GM18519 (cell line): ENCODE results near the gene TMEM91.
"Not testable (repeated sequence)": the region's sequence is repeated elsewhere in the genome, so short reads cannot be mapped to it uniquely, and the experiment has no call there.

Experiments
- ATAC-seq: cut with Tn5 transposase; IDR thresholded peaks from one replicate; pipeline ENCODE4 v1.9.1; 2021; ENCODE audit warnings: mild to moderate bottlenecking, moderate library complexity; ENCODE audit not compliant: unreplicated experiment, low FRiP score

The TMEM91 gene

DNA sequence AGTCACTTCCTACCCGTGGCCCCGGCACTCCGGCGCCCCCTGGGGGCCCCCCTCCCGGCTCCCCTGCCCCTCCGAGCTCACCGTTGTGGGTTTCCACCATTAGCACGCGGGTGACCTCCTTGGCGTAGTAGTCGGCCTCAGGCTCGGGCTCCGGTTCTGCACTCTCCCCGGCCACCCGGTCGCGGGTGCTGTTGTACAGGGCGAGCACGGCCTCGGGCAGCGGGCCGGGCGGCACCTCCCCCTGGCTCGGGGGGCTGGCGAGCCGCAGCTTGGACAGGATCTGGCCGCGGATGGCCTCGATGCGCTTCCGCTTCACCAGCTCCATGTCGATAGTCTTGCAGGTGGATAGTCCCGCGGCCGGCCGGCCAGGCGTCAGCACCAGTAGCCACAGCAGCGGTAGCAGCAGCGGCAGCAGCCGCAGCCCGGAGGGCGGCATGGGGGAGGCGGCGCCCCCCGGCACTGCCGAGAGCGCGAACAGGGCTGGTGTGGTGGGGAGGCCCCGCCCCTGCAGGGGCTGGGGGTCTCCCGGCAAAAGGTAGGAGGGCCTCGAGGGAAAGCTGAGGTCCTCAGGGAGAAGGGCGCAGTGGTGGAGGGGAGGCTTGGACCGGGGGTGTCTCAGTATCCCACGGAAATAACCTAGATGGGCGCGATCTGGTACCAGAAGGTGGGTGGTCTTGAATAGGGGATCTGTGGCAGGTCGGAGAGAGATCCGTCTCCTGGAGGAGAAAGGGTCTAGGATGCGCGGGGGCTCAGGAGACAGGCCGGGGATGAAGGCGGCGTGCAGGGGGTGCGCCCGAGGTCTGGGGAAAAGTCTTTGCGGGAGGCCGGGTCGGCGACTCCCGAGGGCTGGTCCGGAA is 23.5 kb upstream of the TMEM91 start:
- ATAC-seq, result no peak

DNA sequence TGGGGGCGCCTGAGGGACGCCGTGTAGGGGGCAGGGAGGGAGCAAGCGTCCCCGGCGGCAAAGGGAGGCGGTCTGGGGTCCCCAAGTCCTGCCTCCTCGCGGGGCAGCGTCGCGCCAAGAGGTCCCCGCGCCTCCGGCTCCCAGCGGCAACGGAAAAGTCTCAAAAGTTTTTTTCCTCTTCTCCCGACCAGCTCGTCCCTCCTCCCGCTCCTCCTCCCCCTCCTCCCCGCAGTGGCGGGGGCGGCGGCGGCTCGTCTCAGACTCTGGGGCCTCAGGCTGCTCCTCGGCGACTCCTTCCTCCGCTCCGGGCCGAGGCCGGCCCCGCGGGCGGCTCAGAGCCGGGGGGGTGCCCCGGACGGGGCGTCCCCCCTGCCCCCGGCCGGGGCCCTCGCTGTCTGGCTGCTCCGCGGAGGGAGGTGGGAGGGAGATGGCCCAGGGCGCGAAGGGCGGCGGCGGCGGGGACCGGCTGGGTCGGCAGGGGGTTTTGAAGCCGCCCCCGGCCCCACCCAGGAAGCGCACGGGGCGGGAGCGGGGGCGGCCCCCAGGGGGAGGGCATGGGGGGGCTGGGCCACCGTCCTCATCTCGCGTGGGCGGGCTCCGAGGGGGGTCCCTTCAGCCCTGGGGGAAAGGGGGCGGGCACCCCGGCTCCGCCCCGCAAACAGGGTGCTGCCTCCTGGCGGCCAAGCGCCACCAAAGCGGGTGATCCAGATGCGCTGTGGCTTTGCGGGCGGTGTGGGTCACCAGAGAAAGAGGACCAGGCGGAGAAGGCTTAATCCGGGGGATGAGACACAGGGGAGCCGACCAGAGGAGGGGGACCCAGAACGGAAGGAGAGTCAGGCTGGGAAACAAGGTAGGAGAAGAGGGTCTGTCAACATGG is 22.6 kb upstream of the TMEM91 start, which contains the start of gene TGFB1:
TSS of gene TGFB1 (minus strand) at position 457 of the 877 bp plus-strand sequence. CDS start 878 bp downstream, outside the sequence.
- ATAC-seq, result peak; percentile 42

DNA sequence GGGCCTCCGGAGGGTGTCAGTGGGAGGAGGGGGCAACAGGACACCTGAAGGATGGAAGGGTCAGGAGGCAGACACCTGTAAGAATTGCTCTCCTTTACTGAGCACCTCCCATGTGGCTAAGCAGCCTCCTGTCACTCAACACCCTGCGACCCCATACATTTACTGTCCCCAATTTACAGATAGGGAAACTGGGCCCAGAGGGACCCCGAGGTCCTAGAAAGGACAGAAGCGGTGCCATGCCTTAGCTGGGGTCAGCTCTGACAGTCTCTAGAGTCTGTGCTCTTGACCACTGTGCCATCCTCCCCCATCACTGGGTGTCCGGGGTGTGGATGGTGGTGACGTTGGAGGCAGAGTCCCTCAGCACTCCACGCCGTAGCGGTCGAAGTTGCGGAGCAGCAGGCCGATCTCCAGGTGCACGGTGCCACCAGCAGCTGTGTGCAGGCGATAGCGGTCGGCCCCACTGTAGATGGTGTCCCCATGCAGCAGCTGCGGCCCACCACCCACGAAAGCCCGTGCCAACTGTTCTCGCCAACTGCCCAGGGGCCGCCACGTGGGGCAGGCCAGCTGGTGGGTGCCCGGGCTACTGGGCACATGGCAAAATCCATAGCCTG is 21.9 kb upstream of the TMEM91 start:
- ATAC-seq, result no peak

DNA sequence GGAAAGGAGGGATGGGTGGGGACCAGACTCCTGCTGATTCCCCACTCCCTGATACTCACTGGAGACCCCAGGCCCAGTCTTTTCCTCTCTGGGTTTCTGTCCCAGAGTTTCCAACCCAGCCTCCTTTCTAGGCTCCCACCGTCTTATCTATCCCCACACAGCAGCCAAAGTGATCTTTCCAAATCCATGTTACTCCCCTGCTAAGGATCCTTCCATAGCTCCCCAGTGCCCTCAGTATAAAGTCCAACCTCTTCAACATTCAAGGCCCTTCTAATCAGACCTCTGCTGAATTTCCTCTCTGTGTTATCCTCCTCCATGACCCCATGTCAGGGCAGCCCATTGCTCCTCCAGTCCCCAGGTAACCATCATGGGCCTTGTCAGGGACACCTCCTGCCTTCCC is 21.3 kb upstream of the TMEM91 start:
- ATAC-seq, result no peak

DNA sequence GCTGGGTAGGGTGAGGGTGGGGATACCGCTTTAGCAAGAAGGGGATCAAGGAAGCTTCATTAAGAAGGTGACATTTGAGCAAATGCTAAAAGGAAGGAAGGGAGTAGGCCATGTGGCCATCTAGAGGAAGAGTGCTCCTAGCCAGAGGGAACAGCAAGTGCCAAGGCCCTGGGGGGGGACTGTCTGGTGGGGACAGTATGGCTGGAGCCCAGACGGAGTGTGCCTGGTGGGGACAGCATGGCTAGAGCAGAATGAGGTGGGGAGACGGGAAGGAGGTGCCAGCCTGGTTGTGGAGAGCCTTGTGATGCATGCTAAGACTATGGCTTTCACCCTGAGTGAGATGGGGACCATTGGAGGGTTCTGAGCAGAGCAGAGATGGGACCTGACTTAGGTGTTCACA is 20.5 kb upstream of the TMEM91 start:
- ATAC-seq, result no peak

DNA sequence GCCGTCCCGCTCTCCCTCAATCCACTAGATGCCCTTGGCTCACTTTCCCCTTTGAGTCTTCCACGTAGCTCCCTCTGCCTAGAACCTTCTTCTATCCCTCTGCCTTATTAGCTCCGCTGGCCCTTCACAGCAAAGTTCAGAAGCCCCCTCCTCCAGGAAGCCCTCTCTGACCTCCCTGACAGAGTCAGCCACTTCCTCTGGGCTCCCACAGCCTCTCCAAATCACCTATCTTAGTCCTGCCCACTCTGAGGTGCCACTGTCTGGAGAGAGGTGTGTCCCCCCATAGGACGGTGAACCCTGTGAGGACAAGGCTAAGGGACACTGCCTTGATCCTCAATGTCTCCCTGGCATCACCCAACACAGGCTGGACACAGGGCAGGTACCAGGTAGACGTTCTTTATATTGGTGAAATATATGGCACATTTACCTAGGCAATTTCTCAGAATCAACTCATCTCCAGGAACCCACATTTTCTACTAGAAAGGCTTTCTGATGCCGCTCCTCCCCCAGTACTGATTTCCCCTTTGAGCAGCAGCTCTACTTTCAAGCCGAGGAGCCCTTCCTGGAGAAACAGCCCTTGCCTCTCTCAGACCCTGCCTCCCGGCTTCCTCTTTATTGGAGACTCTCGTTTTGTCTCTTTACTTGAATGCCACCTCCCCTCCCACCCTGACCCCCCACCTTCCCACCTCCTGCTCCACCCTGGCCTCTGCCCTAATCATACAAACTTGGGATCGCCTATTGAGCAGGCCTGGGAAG is 19.2 kb upstream of the TMEM91 start:
- ATAC-seq, result no peak

DNA sequence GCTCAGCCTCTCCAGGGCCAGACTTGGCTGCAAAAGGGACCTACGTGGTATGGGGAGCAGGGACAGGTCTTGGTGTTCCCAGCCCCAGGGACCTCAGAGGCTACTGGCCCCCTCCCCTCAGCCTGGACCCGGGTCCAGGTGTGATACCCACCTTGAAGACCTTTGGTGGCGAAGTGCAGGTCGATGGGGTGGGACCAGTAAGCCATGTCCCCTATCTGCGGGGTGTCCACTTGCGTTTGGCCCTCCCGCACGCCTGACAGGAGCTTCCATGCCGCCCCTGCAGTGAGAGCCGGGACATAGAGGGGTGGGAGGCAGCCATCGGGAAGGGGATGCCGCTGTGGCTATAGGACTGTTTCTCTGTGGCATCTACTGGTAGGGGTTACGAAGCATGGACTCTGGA is 18.6 kb upstream of the TMEM91 start:
- no peak for ATAC-seq

DNA sequence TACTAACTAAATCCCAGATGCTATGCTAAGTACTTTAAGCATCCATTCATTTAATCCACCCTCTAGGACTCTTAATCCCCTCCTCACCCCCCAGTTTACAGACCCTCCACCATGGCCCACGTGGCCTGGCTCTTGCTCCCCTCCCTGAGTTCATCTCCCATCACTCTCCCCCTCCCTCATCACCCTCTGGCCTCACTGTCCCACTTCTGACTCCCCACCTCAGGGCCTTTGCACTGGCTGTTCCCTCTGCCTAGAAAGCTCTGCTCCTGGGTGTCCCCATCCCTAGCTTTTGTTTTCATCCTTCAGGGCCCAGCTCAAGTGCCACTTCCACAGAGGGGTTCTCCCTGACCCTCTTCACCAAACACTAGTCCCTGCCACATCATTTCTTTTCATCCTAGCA is 16.6 kb upstream of the TMEM91 start:
- ATAC-seq, result no peak

DNA sequence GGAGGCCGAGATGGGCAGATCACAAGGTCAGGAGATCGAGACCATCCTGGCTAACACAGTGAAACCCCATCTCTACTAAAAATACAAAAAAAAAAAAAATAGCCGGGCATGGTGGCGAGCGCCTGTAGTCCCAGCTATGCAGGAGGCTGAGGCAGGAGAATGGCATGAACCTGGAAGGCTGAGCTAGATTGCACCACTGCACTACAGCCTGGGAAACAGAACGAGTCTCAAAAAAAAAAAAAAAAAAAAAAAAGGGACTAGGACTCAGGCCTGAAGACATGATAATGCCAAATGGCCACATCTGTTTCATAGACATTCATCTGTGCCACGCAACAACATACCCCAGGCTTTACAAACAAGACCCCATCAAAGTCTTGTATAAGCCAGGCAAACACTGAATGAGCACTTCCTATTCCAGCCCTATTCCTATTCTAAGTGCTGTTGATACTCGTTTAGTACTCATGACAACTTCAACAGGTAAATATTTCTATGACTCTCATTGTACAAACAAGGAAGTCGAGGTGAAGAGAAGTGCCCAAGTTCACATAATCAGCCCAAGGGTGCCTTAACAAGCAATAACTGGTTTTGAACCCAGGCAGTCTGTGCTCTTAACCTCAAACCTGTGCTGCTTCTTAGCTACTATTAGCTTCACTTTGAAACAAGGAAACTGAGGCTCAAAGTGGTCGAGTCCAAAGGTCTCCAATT is 14.0 kb upstream of the TMEM91 start:
- no peak for ATAC-seq

DNA sequence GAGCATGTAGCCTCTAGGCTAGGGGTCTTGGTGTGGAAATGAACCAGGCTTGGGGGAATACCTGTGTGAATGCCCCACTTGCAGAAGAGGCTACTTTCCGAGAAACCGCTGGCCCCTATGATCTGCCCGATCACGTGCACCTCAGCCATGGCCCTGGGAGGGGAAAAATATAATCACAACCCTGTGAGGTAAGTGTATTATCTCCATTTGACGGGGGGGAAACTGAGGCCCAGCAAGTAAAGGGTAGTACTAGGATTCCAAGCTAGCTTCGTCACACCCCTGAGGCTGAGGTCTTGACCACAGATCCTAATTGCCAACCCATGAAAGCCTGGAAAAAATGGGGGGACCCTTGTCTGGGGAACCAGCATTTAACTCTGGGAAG is 13.0 kb upstream of the TMEM91 start:
- no peak for ATAC-seq

DNA sequence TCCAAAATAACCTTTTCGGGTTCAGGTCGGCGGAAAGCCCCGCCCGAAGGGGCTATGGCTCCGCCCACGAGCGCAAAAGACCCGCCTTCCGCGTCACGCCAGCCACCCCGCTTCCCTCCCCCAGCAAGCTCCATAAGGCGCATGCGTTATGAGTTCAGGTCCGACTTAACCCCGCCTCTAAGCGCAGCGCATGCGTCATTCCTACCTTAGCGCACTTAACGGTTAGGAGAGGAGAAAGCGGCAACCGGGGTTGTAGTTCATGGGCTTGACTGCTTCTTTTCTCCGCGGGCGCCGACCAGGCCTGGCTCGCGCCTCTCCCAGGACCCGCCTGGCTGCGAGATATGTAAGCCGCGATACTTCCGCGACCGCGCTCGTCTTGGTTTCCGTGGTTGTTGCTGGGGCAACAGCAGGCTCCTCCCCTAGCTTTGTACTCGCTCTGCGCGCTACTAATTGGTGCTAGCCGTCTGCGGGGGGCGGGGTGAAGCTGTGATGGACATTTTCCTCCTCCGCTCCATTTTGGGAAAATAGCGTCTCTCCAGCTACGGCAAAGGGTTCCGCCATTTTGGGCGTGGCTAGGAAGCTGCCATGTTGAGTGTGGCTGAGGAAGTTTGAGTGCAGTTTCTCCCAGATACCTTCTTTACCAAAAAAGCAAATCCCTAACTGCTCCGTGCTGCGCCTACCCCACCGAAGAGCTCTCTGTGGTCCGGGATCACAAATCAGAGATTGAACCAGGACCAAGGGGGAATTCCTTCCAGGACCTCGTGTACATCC is 12.4 kb upstream of the TMEM91 start, which contains the start of gene B9D2:
TSS of gene B9D2 (minus strand) at position 397 of the 771 bp plus-strand sequence. CDS start 630 bp downstream, outside the sequence.
- ATAC-seq, result peak; percentile 73

DNA sequence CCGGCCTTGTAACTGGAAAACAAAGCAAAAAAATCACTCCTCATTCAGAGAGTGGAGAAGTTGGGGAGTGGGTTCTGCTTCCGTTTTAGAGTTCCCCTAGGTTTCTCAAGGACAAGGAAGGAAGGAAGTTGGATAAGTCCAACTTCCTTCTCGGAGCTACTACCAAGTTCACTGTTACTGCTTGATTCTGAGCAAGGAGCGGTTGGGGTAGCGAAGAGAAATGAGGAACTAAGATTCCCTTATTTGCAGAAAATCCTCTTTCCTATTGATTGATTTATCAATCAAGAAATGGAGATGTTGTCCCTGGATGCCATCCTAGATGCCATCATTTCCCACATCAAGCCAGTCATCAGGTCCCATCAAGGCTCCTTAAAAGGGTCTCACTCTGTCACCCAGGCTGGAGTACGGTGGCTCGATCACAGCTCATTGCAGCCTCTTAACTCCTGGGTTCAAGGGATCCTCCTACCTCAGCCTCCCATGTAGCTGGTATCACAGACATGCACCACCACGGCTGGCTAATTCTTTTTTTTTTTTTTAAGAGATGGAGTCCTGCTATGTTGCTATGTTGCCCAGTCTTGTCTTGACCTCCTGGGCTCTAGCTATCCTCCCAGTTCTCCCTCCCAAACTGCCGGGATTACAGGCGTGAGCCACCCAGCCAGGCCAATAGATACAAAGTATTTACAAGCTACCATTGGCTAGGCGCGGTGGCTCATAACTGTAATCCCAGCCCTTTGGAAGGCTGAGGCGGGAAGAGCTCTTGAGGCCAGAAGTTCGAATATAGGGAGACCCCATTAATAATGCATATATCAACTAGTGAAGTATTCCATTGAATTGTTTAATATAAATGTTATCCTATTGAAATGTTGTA is 11.6 kb upstream of the TMEM91 start:
- ATAC-seq, result no peak

DNA sequence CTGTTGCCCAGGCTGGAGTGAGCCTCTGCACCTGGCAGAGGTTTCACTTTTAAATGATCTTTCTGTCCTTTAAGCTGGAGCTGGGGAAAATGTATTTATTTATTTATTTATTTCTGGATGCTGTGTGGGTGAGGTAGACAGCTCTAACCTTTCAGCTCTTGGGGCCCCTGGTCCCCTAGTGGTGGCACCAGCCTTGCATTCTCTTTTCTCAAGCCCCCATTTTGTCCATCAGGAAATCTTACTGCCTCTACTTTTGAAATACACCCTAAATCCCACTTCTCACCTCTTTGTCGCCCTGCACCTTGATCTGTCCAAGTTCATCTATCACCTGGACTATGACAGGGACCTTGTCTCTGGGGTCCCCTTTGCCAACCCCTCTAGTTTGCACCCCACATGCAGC is 10.2 kb upstream of the TMEM91 start:
- ATAC-seq, result no peak

DNA sequence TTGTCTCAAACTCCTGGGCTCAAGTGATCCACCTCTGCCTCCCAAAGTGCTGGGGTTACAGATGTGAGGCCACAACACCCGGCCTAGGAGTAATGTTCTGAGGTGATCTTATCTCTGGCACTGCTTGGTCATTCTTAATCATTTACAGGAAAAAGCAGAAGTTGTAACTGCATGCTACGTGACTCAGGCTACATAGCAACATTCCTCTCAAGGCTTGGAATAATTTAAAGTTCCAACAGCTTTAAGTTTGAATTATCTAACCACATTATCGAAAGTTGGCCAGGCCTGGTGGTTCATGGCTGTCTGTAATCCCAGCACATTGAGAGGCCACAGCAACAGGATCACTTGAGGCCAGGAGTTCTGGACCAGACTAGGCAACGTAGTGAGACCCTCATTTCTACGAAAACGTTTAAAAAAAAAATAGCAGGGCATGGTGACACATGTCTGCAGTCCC is 8.5 kb upstream of the TMEM91 start:
- ATAC-seq, result no peak

DNA sequence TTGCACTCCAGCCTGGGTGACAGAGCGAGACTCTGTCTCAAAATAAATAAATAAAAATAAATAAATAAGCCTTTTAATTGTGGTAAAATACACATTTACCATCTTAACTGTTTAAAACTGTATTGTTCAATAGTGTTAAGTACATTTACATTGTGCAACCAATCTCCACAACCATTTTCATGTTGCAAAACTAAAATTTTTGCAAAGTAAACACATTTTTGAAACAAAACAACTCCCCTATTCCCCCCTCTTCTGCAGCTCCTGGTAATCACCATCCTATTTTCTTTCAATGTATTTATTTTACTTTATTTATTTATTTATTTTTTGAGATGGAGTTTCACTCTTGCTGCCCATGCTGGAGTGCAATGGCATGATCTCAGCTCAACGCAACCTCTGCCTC is 6.6 kb upstream of the TMEM91 start:
- no peak for ATAC-seq

DNA sequence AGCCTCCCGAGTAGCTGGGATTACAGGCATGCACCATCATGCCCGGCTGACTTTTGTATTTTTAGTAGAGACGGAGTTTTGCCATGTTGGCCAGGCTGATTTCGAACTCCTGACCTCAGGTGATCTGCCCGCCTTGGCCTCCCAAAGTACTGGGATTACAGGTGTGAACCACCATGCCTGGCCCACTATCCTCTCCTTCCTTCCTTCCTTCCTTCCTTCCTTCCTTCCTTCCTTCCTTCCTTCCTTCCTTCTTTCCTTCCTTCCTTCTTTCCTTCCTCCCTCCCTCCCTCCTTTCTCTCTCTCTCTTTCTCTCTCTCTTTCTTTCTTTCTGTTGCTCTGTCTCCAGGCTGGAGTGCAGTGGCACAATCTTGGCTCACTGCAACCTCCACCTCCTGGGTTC is 5.2 kb upstream of the TMEM91 start:
- ATAC-seq, result not testable (repeated sequence)

DNA sequence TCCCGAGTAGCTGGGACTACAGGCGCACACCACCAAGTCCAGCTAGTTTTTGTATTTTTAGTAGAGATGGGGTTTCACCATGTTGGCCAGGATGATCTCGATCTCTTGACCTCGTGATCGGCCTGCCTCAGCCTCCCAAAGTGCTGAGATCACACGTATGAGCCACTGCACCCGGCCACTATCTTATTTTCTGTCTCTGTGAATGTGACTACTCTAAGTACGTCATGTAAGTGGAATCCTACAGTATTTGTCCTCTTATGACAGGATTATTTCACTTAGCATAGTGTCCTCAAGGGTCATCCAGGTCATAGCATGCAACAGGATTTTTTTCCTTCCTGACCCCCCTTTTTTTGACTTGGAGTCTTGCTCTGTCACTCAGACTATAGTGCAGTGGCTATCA is 4.8 kb upstream of the TMEM91 start:
- no peak for ATAC-seq

DNA sequence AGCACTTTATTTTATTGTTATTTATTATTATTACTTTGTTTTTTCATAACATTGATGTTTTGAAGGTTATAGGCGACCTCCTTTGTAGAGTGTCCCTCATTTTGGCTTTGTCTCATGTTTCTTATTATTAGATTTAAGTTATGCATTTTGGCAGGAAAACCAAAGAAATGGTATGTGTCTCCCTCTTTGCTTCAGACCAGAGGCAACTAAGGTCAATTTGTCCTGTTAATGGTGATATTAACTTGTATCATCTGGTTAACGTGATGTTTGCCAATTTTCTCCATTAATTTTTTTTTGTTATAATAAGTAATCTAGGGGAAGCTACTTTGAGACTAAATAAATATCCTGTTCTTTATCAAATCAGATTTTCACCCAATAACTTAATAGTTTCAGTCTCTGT is 3.8 kb upstream of the TMEM91 start:
- no peak for ATAC-seq
